H1 (cell line): ENCODE measurements around the gene COMT. TPM values are rescaled to one million over a fixed set of nuclear protein-coding genes. Genes with fewer than 3 reads are reported as not detected.

Experiments used
- CTCF ChIA-PET: fragments of 300-600 bp; sonication (Branson Sonifier 250); formaldehyde crosslinking; loops from one replicate; lab custom pipeline; 2021; ENCODE audit not compliant: partially characterized antibody; lab: Charles Lee
- POLR2A ChIA-PET: fragments of 300-600 bp; sonication (Branson Sonifier 250); formaldehyde crosslinking; loops from one replicate; lab custom pipeline; 2021; ENCODE audit warnings: inconsistent platforms; ENCODE audit not compliant: partially characterized antibody; lab: Charles Lee
- DNase-seq, 2 experiments: peaks; one replicate each; pipeline versions ENCODE4 v3.0.0 to v3.0.0-alpha.2; 2010 to 2022; ENCODE audit warnings: low spot score in 2 of 2, low read depth in 1 of 2, mixed read lengths in 1 of 2
- FAIRE-seq: peaks from 2 replicates; lab custom pipeline; 2011; peaks lifted over from hg19 to GRCh38; lab: Jason Lieb, UNC
- H2AFZ ChIP-seq: 2 replicates; pipeline ENCODE4 v1.8.1; 2012; ENCODE audit warnings: low read length, inconsistent platforms
- H2AK5ac ChIP-seq: 2 replicates; pipeline ENCODE4 v1.6.1; 2013; ENCODE audit warnings: low read depth, low read length
- H2BK120ac ChIP-seq: replicated peaks from 2 replicates; pipeline ENCODE3; 2013; ENCODE audit warnings: low read depth, low read length, inconsistent platforms
- H2BK12ac ChIP-seq: 2 replicates; pipeline ENCODE4 v1.6.1; 2013; ENCODE audit warnings: low read depth, low read length
- H2BK15ac ChIP-seq: 2 replicates; pipeline ENCODE4 v1.6.1; 2013; ENCODE audit warnings: low read length
- H2BK20ac ChIP-seq: 2 replicates; pipeline ENCODE4 v1.6.1; 2013; ENCODE audit warnings: low read length
- H2BK5ac ChIP-seq: 2 replicates; pipeline ENCODE4 v1.6.1; 2013; ENCODE audit warnings: low read depth, low read length
- H3K14ac ChIP-seq: 2 replicates; pipeline ENCODE4 v1.6.1; 2013; ENCODE audit warnings: inconsistent platforms; ENCODE audit not compliant: insufficient read length
- H3K18ac ChIP-seq: 2 replicates; pipeline ENCODE4 v1.6.1; 2013; ENCODE audit warnings: low read length; ENCODE audit errors: extremely low read depth
- H3K23ac ChIP-seq: 2 replicates; pipeline ENCODE4 v1.6.1; 2013; ENCODE audit warnings: inconsistent platforms; ENCODE audit not compliant: insufficient read length
- H3K23me2 ChIP-seq: 2 replicates; pipeline ENCODE4 v1.6.1; 2013; ENCODE audit warnings: low read depth, low read length
- H3K27ac ChIP-seq: 2 replicates; pipeline ENCODE4 v1.6.1; 2011; ENCODE audit warnings: low read depth, low read length, inconsistent platforms
- H3K27me3 ChIP-seq, 4 experiments: replicated peaks in 1 of 4; 1 replicate in 1 of 4; 2 replicates in 3 of 4; pipeline versions ENCODE4 v1.6.1 to v1.8.1; 2011 to 2013; ENCODE audit warnings: low read length in 3 of 4, mild to moderate bottlenecking in 3 of 4, inconsistent platforms in 2 of 4, mixed read lengths in 2 of 4, moderate library complexity in 1 of 4; ENCODE audit not compliant: control insufficient read depth in 3 of 4, insufficient read depth in 3 of 4; ENCODE audit errors: extremely low read depth in 1 of 4
- H3K36me3 ChIP-seq, 4 experiments: 2 replicates each; pipeline versions ENCODE4 v1.6.1 to v1.8.1; 2011 to 2013; ENCODE audit warnings: mild to moderate bottlenecking in 4 of 4, low read length in 3 of 4, moderate library complexity in 2 of 4, control low read depth in 1 of 4, inconsistent platforms in 1 of 4; ENCODE audit not compliant: insufficient read depth in 4 of 4, control insufficient read depth in 2 of 4
- H3K4ac ChIP-seq: replicated peaks from 2 replicates; pipeline ENCODE3; 2013; ENCODE audit warnings: low read length, low read depth, mixed read lengths, inconsistent platforms; ENCODE audit not compliant: insufficient read length
- H3K4me1 ChIP-seq, 4 experiments: replicated peaks in 1 of 4; 1 replicate in 1 of 4; 2 replicates in 3 of 4; pipeline versions ENCODE4 v1.6.1 to v1.8.1; 2011 to 2013; ENCODE audit warnings: low read length in 3 of 4, inconsistent platforms in 2 of 4, mixed read lengths in 1 of 4; ENCODE audit not compliant: insufficient read depth in 4 of 4, control insufficient read depth in 3 of 4
- H3K4me2 ChIP-seq, 2 experiments: 2 replicates each; pipeline versions ENCODE4 v1.6.1 to v1.8.1; 2011 to 2013; ENCODE audit warnings: low read depth in 2 of 2, low read length in 2 of 2, control low read depth in 1 of 2, inconsistent platforms in 1 of 2, mild to moderate bottlenecking in 1 of 2; ENCODE audit not compliant: insufficient read depth in 1 of 2
- H3K4me3 ChIP-seq, 4 experiments: fragments of 200-600, 300-600 bp in 1 of 4; sonication (generic), shearing (Covaris generic), sonication (Bioruptor Twin) in 1 of 4; 2 replicates each; pipeline versions ENCODE4 v1.5.1 to v1.8.1; 2011 to 2016; ENCODE audit warnings: low read length in 4 of 4, low read depth in 3 of 4, control low read depth in 2 of 4, inconsistent platforms in 2 of 4, mild to moderate bottlenecking in 2 of 4, mixed read lengths in 1 of 4, moderate library complexity in 1 of 4; ENCODE audit not compliant: insufficient read depth in 2 of 4; ENCODE audit errors: extremely low read depth in 1 of 4
- H3K56ac ChIP-seq: replicated peaks from 2 replicates; pipeline ENCODE3; 2013; ENCODE audit warnings: low read depth, mild to moderate bottlenecking, mixed read lengths, low read length, inconsistent platforms; ENCODE audit not compliant: insufficient read length
- H3K79me1 ChIP-seq: 2 replicates; pipeline ENCODE4 v1.6.1; 2013; ENCODE audit warnings: low read depth, low read length, control low read depth
- H3K79me2 ChIP-seq, 2 experiments: 2 replicates each; pipeline versions ENCODE4 v1.6.1 to v1.8.1; 2012 to 2013; ENCODE audit warnings: low read length in 2 of 2, mild to moderate bottlenecking in 2 of 2, inconsistent platforms in 1 of 2; ENCODE audit not compliant: insufficient read depth in 2 of 2, control insufficient read depth in 1 of 2
- H3K9ac ChIP-seq, 4 experiments: replicated peaks in 1 of 4; 1 replicate in 1 of 4; 2 replicates in 3 of 4; pipeline versions ENCODE4 v1.6.1 to v1.8.1; 2011 to 2013; ENCODE audit warnings: low read depth in 3 of 4, low read length in 3 of 4, control low read depth in 2 of 4, mild to moderate bottlenecking in 2 of 4, moderate library complexity in 2 of 4, inconsistent platforms in 1 of 4; ENCODE audit errors: extremely low read depth in 1 of 4
- H3K9me3 ChIP-seq, 2 experiments: 2 replicates each; pipeline versions ENCODE4 v1.6.1 to v1.8.1; 2012 to 2013; ENCODE audit warnings: mild to moderate bottlenecking in 2 of 2, moderate library complexity in 2 of 2, control low read depth in 1 of 2, inconsistent platforms in 1 of 2, low read depth in 1 of 2, low read length in 1 of 2, mixed read lengths in 1 of 2; ENCODE audit not compliant: insufficient read depth in 2 of 2
- H4K20me1 ChIP-seq, 2 experiments: replicated peaks in 1 of 2; 2 replicates each; pipeline versions ENCODE3 to v1.8.1; 2011 to 2013; ENCODE audit warnings: inconsistent platforms in 2 of 2, low read length in 2 of 2, mild to moderate bottlenecking in 1 of 2; ENCODE audit not compliant: insufficient read depth in 2 of 2, control insufficient read depth in 1 of 2
- H4K5ac ChIP-seq: 2 replicates; pipeline ENCODE4 v1.6.1; 2013; ENCODE audit warnings: low read length, low read depth, mixed read lengths, inconsistent platforms; ENCODE audit not compliant: insufficient read length
- H4K8ac ChIP-seq: 2 replicates; pipeline ENCODE4 v1.8.0; 2013; ENCODE audit warnings: mild to moderate bottlenecking, moderate library complexity, low read length, inconsistent platforms; ENCODE audit not compliant: insufficient read depth; ENCODE audit errors: extremely low read depth
- H4K91ac ChIP-seq: replicated peaks from 2 replicates; pipeline ENCODE3; 2013; ENCODE audit warnings: low read length, mixed read lengths, inconsistent platforms; ENCODE audit not compliant: insufficient read length
- CBX8 ChIP-seq: fragments of 300-800, 300-1000 bp; sonication (generic); IDR thresholded peaks from 2 replicates; pipeline ENCODE4 v1.7.1; 2016; ENCODE audit warnings: low read depth, low read length, borderline replicate concordance
- CREB1 ChIP-seq: IDR thresholded peaks from 2 replicates; pipeline ENCODE4 v1.6.1; 2012; ENCODE audit warnings: inconsistent platforms
- JUN ChIP-seq: IDR thresholded peaks from 2 replicates; pipeline ENCODE4 v1.6.1; 2011; ENCODE audit warnings: low read depth, mild to moderate bottlenecking, improper control_type of control experiment, low read length
- KDM1A ChIP-seq: fragments of 200-600, 300-600 bp; sonication (generic); IDR thresholded peaks from 2 replicates; pipeline ENCODE4 v1.7.1; 2016; ENCODE audit warnings: mild to moderate bottlenecking, low read length, borderline replicate concordance
- RBBP5 ChIP-seq: IDR thresholded peaks from 2 replicates; pipeline ENCODE4 v1.7.1; 2012; ENCODE audit warnings: low read depth, mild to moderate bottlenecking, inconsistent platforms, low read length, moderate library complexity, borderline replicate concordance
- SIN3A ChIP-seq, 2 experiments: IDR thresholded peaks in 1 of 2; conservative IDR thresholded peaks in 1 of 2; 2 replicates each; pipeline ENCODE4 v1.6.1; 2011 to 2012; ENCODE audit warnings: low read length in 2 of 2, improper control_type of control experiment in 1 of 2, low read depth in 1 of 2, mild to moderate bottlenecking in 1 of 2
- SRF ChIP-seq: IDR thresholded peaks from 2 replicates; pipeline ENCODE4 v1.6.1; 2011; ENCODE audit warnings: mild to moderate bottlenecking, low read depth, low read length, moderate library complexity
- TBP ChIP-seq: IDR thresholded peaks from 2 replicates; pipeline ENCODE4 v1.6.1; 2011; ENCODE audit warnings: low read depth, low read length, improper control_type of control experiment
- TCF12 ChIP-seq: IDR thresholded peaks from 2 replicates; pipeline ENCODE4 v1.6.1; 2011; ENCODE audit warnings: low read depth, mild to moderate bottlenecking, low read length
- USF2 ChIP-seq: IDR thresholded peaks from 2 replicates; pipeline ENCODE4 v1.6.1; 2011; ENCODE audit warnings: low read length, improper control_type of control experiment
- WGBS, 2 experiments: shearing (Covaris generic) in 1 of 2; methylation state at CpG; one replicate each; pipeline versions ENCODE4 v1.1.6 to v1.1.7; 2013 to 2015; ENCODE audit warnings: low lambda C conversion rate in 2 of 2, mixed read lengths in 2 of 2, inconsistent platforms in 1 of 2, low coverage in 1 of 2, missing lambda C conversion rate in 1 of 2; ENCODE audit not compliant: insufficient replicate concordance in 2 of 2, insufficient coverage in 1 of 2, insufficient read length in 1 of 2; ENCODE audit errors: extremely low coverage in 1 of 2, missing lambda C conversion rate in 1 of 2; 5-methylcytosine and 5-hydroxymethylcytosine counted together
- polyA plus RNA-seq, 7 experiments: library from polyadenylated mRNA; depleted of rRNA in 3 of 7; stranded (reverse) in 5 of 7; unstranded in 2 of 7; fragments of >200 nt in 5 of 7; fragments of 200-250 nt in 2 of 7; gene quantifications; 1 replicate in 5 of 7; 2 replicates in 1 of 7; 4 replicates in 1 of 7; pipeline versions ENCODE4 v1.2.1 to v1.2.3, GENCODE V29; 2011 to 2013; ENCODE audit warnings: missing spikeins in 2 of 7, mixed read lengths in 2 of 7
- total RNA-seq: library from RNA; stranded (reverse); fragmentation: NEBNext Ultra II Directional; extraction: Animal tissue kit (Norgen Biotek cat#: 25700); gene quantifications from 2 replicates; pipeline ENCODE4 v1.2.1, GENCODE V29; 2021
- TF ChIP-seq, protein P1 (sequence below): IDR thresholded peaks from 2 replicates; pipeline ENCODE4 v1.6.1; 2012; ENCODE audit warnings: inconsistent platforms

The COMT gene
- total and polyA plus RNA-seq, 2 of the 8 experiments (the other 6 are each of a cell fraction or from before 2014, with no cell fraction given) = 15.2 to 33.7 TPM

- H3K4me3 ChIP-seq = no peak overlapping the region
- no peaks in the 10 kb centered on the region for H3K9me3 ChIP-seq
- no peak for FAIRE-seq
- no peak overlapping the region for H3K4me2 ChIP-seq
- H3K79me2 ChIP-seq = no peaks in the 10 kb centered on the region
- no peak overlapping the region for H3K56ac ChIP-seq
- no peak overlapping the region for H3K23ac ChIP-seq
- H2BK20ac ChIP-seq = no peak overlapping the region
- H3K9ac ChIP-seq = no peak overlapping the region
- ChIA-PET POLR2A (no interaction called here), CTCF (interaction anchor here (0.6 to 16.2 kb wide), 9 partner anchors 8 to 59 kb away, joined by 3 to 369 read pairs (median 5); no protein-coding TSS in a partner anchor)
- H3K36me3 ChIP-seq = peaks cover 0 to 6% (median 4%) of the 10 kb centered on the region in 4 experiments; a peak in 5 of 8 replicates
- H4K5ac ChIP-seq = no peak overlapping the region
- no peak overlapping the region for H3K18ac ChIP-seq
- no peak overlapping the region for H2BK5ac ChIP-seq
- H2BK12ac ChIP-seq = no peak overlapping the region
- no peak for DNase-seq
- H4K8ac ChIP-seq = no peak overlapping the region; the same call in 1 of the 2 replicates
- no peak overlapping the region for H3K27ac ChIP-seq
- 85% methylated on average over 20 of the region's 20 CpGs; no CpG with 5 or more reads in 1 of the 2 experiments for WGBS, 2 experiments
- H3K4me1 ChIP-seq = peaks cover 0 to 13% (median 12%) of the 10 kb centered on the region in 4 experiments; a peak in 6 of 7 replicates
- H2BK15ac ChIP-seq = peak overlapping the region; percentile 31; the same call in 1 of the 2 replicates
- no peak overlapping the region for H2AFZ ChIP-seq
- H2AK5ac ChIP-seq = no peak overlapping the region
- H4K91ac ChIP-seq = no peak overlapping the region
- H3K79me1 ChIP-seq = no peaks in the 10 kb centered on the region
- no peak overlapping the region for H3K14ac ChIP-seq
- no peak overlapping the region for H2BK120ac ChIP-seq
- peaks cover 4 to 6% of the 10 kb centered on the region in 2 experiments for H4K20me1 ChIP-seq
- H3K23me2 ChIP-seq = no peaks in the 10 kb centered on the region
- no peaks in the 10 kb centered on the region for H3K27me3 ChIP-seq
- H3K4ac ChIP-seq = no peak overlapping the region
- TF ChIP-seq RBBP5 (no peak), TBP (no peak), CREB1 (no peak), USF2 (no peak), CBX8 (no peak), KDM1A (no peak), SIN3A (conservative IDR thresholded peaks at IDR 0.05 in 1 of 2, IDR thresholded peaks at IDR 0.05 in 1 of 2; ENCODE audit: low read depth in 1 of 2, low read length in 2 of 2) (no peak), JUN (no peak), TCF12 (no peak), SRF (no peak)
- TF ChIP-seq, protein P1, sequence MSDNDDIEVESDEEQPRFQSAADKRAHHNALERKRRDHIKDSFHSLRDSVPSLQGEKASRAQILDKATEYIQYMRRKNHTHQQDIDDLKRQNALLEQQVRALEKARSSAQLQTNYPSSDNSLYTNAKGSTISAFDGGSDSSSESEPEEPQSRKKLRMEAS = no peak
Measured at GRCh38 chr22:19966908-19967750, 25.6 kb downstream of the COMT start.
